Measurements from ENCODE around the gene GPI. TPM values are rescaled to one million over a fixed set of nuclear protein-coding genes. Genes with fewer than 3 reads are reported as not detected.
A peak's percentile ranks its signal among the peaks of the same experiment; 100 is the strongest.

GPI gene
- total RNA-seq, 2 donors from 2014 or later, result 862 to 1,104 TPM

DNA sequence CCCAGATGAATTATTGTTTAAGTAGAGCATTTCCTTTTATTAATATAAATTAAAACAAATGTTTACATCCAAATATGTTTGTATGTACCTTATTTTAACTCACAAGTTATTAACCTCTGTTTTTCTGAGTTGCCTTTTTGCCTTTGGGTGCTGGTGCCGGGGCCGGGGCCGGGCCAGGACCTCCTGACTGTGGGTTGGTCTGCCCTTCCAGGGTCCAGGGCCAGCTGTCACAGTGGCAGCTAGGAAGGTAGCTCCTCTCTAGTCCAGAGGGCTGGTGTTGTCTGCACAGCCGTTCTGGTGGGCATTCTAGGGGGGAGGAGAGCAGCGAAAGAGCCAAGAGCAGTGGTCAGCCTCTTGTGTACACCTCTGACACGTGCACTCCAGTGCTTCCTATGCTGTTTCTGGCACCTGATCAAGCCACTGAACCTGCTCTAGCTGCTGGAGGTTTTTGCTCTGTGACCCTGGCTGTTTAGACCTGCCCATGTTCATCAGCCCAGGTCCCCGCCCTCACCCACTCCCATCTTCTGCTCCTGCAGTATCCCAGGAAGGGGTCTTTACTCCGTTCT lies 61.2 kb downstream of the GPI start:
- H3K27ac Mint-ChIP-seq, result no peak overlapping the region
- no peak overlapping the region for H3K4me3 Mint-ChIP-seq
- H3K36me3 Mint-ChIP-seq (ENCODE audit: low read depth), result peaks cover 85% of the 10 kb centered on the region
- no peaks in the 10 kb centered on the region for H3K27me3 Mint-ChIP-seq
- no peak for ATAC-seq (replicated peaks)
- no peaks in the 10 kb centered on the region for H3K9me3 Mint-ChIP-seq
- peaks cover 8% of the 10 kb centered on the region for H3K4me1 Mint-ChIP-seq

DNA sequence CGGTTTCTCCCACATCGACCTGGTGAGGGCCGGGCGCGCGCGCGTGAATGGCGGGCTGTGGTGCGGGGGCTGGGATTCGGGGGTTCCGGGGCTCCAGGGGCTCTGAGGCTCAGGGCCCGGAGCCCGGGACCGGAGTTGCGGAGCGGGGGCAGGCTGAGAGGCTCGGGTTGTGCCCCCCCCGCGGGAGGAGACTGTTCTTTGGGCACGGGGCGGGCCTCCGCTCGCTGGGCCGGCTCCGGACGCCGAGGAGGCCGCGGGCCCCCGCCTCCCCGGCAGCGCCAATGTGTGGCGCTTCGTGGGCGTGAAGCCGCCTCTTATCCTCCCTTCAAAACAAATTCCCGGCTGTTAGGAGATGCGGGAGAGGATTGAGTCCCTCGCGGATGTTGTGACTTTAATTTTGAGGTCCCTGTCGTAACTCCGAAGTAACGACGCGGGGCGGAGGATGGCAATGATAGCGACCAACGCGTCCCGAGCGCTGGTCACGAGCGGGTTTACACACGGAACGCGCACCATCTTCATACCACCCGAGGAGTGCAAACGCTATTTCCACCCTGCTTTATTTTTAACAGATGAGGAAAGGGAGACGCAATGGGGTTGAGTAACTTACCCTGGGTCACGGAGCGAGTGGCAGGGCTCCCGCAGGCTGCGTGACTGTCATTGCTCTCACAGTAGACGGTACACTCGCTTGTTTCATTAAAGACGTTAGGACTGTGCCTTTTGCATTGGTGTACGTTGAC lies 63.7 kb downstream of the GPI start:
- no peaks in the 10 kb centered on the region for H3K9me3 Mint-ChIP-seq
- ATAC-seq (replicated peaks), result peak; percentile 56
- H3K4me3 Mint-ChIP-seq, result peak overlapping the region; percentile 93
- H3K36me3 Mint-ChIP-seq (ENCODE audit: low read depth), result peaks cover 87% of the 10 kb centered on the region
- no peaks in the 10 kb centered on the region for H3K27me3 Mint-ChIP-seq
- peak overlapping the region; percentile 84 for H3K27ac Mint-ChIP-seq
- peaks cover 15% of the 10 kb centered on the region for H3K4me1 Mint-ChIP-seq

GRCh38 chr19:34429553-34429952 lies 64.6 kb downstream of the GPI start:
- Mint-ChIP-seq H3K4me1 (peaks cover 15% of the 10 kb centered on the region), H3K9me3 (no peaks in the 10 kb centered on the region), H3K36me3 (ENCODE audit: low read depth) (peaks cover 87% of the 10 kb centered on the region), H3K4me3 (peak overlapping the region; percentile 93), H3K27ac (peak overlapping the region; percentile 84), H3K27me3 (no peaks in the 10 kb centered on the region)
- ATAC-seq (replicated peaks), result no peak

DNA sequence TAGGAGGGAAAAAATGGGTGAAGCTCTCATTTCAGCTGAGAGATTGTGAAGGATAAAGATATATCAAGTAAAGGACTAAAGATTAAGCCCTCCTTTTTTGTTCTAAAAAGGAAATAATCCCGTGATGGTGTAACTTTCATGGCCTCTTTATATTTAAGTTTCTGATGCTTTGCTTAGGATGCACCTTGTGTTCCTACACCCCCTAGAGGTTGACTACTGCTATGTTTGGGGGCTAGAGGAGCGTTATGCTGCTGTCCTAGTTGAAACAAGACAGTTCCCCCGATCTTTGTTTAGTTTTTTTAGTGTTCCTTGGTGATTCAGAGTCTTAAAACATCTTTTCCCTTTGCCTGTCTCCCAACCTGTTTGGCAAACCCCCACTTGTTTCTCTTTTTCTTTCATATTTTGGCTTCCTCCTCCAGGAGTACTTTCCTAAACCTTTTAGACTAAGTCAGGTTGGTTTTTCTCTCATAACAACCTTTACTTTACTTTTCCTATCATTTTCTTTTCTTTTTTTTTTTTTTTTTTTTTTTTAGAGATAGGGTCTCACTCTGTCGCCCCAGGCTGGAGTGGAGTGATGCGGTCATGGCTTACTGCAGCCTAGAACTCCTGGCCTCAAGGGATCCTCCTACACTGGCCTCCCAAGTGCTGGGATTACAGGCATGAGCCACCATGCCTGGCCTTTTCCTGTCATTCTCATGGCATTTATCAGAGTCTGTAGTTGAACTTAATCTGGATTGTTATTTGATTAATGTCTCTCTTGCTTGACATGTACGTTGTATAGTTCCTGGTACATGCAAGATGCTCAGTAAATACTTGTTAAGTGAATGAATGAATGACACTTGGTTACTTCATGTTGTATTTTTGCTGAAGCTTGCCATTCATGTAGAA lies 66.0 kb downstream of the GPI start:
- H3K4me1 Mint-ChIP-seq, result peaks cover 15% of the 10 kb centered on the region
- H3K9me3 Mint-ChIP-seq, result no peaks in the 10 kb centered on the region
- ATAC-seq (replicated peaks), result peak; percentile 35
- peak overlapping the region; percentile 40 for H3K27ac Mint-ChIP-seq
- no peaks in the 10 kb centered on the region for H3K27me3 Mint-ChIP-seq
- H3K36me3 Mint-ChIP-seq (ENCODE audit: low read depth), result peaks cover 87% of the 10 kb centered on the region
- peak overlapping the region; percentile 93 for H3K4me3 Mint-ChIP-seq

DNA sequence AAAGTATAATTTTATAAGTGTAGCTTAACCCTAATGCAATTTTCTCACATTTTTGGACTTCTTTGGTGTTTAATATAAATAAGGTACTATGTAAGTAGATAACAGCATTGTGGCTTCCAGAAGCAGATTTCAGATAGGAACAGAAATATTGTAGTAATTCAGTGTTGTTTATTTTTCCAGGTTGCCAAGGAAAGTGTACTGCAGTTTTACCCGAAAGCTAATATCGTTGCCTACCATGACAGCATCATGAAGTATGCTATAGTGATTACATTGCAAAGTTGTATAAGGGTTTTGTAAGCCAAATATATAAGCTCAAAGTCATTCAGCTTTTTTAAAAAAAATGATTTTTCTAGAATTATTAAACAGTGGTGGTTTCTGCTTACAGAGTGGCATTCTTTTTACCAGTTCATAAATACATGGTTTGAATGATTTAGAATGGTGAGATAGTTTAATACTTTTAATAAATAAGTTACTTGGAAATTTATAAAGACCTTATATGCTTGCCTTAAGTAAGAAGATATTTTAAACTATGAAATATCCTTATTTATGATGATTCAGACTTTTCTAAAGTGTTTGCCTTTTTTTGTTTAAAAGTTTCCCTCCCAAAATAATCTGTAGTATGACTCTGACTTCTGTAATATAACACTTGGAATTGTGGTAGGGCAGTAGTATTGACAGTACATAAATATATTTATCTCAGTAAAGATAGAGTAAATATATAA lies 66.8 kb downstream of the GPI start:
- Mint-ChIP-seq H3K9me3 (no peaks in the 10 kb centered on the region), H3K4me3 (peak overlapping the region; percentile 93), H3K4me1 (peaks cover 15% of the 10 kb centered on the region), H3K36me3 (ENCODE audit: low read depth) (peaks cover 90% of the 10 kb centered on the region), H3K27ac (no peak overlapping the region), H3K27me3 (no peaks in the 10 kb centered on the region)
- ATAC-seq (replicated peaks), result no peak

DNA sequence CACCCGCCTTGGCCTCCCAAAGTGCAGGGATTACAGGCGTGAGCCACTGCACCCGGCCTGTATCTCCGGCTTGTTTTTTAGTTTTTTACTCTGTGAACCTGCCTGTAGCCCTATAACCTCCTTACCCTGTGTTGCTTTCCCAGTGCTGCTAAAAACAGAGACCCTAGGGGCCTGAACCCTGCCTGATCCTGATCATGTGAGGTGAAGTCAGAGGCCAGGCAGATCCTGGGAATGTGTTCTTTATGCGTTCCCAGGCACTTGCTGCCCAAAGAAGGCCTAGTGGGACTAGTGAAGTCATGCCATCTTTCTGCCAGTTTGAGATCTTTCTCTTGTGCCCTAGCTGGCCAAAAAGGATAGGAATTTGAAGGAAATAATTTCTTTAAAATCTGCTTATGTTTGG lies 67.8 kb downstream of the GPI start:
- Mint-ChIP-seq H3K27me3 (no peaks in the 10 kb centered on the region), H3K36me3 (ENCODE audit: low read depth) (peaks cover 96% of the 10 kb centered on the region), H3K4me1 (peaks cover 15% of the 10 kb centered on the region), H3K4me3 (no peak overlapping the region), H3K27ac (peak overlapping the region; percentile 49), H3K9me3 (no peaks in the 10 kb centered on the region)
- ATAC-seq (replicated peaks), result no peak

DNA sequence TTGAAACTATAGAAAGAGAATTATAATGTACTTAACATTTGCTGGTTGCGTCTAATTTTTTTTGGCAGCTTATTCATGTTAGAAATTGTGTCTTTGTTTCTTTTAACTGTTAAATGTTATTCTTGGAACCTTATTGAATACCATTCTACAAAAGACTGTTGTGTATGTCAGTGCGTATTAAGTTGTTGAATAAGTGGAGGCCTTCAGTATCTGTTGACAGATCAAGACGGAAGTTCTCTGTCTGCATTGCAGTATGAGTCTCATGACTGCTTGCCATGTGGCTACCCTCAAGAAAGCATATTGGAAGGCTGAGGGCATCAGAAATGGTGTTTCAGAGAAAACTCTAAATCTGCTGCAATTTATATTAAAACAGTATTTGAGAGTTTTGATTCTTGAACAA lies 71.7 kb downstream of the GPI start:
- Mint-ChIP-seq H3K4me3 (no peak overlapping the region), H3K27me3 (no peaks in the 10 kb centered on the region), H3K27ac (no peak overlapping the region), H3K9me3 (no peaks in the 10 kb centered on the region), H3K36me3 (ENCODE audit: low read depth) (peaks cover 100% of the 10 kb centered on the region), H3K4me1 (peaks cover 7% of the 10 kb centered on the region)
- ATAC-seq (replicated peaks), result no peak

DNA sequence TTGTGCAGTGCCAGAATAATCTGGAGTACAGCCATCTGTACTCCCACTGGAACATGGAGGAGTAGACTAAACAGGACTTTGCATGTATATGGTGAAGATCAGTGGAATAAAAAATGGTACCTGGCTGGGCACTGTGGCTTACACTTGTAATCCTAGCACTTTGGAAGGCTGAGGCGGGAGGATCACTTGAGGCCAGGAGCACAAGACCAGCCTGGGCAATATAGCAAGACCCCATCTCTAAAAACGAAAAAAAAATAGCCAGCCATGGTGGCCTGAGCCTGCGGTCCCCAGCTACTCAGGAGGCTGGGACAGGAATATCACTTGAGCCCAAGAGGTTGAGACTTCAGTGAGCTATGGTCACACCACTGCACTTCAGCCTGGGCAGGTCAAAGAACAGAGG lies 83.2 kb downstream of the GPI start:
- Mint-ChIP-seq H3K4me1 (no peaks in the 10 kb centered on the region), H3K27me3 (no peaks in the 10 kb centered on the region), H3K27ac (peak overlapping the region; percentile 66), H3K4me3 (no peak overlapping the region), H3K9me3 (no peaks in the 10 kb centered on the region), H3K36me3 (ENCODE audit: low read depth) (peaks cover 99% of the 10 kb centered on the region)
- no peak for ATAC-seq (replicated peaks)

Other genes starting within 250 kb of the GPI start
- 100 to 1,000 TPM in 1 of 2 donors, 10 to 100 TPM in 1; 88.5 to 105 TPM for gene LSM14A, start 192.7 kb upstream of the GPI start, total RNA-seq
- gene GARRE1, start 110.6 kb upstream of the GPI start, total RNA-seq, result 10 to 100 TPM; 13.6 to 22.2 TPM
- gene PDCD2L, start 39.2 kb downstream of the GPI start, total RNA-seq, result 10 to 100 TPM; 11.9 to 30.4 TPM
- gene UBA2, start 63.2 kb downstream of the GPI start, total RNA-seq, result 100 to 1,000 TPM; 125 to 159 TPM
- 1 to 10 TPM in 1 of 2 donors, under 1 TPM in 1; 0.82 to 1.9 TPM for gene WTIP, start 116.6 kb downstream of the GPI start, total RNA-seq